ENCODE results near the gene CRIM1.
"Not testable (repeated sequence)": the region's sequence is repeated elsewhere in the genome, so short reads cannot be mapped to it uniquely, and the experiment has no call there.

CRIM1 gene, protein sequence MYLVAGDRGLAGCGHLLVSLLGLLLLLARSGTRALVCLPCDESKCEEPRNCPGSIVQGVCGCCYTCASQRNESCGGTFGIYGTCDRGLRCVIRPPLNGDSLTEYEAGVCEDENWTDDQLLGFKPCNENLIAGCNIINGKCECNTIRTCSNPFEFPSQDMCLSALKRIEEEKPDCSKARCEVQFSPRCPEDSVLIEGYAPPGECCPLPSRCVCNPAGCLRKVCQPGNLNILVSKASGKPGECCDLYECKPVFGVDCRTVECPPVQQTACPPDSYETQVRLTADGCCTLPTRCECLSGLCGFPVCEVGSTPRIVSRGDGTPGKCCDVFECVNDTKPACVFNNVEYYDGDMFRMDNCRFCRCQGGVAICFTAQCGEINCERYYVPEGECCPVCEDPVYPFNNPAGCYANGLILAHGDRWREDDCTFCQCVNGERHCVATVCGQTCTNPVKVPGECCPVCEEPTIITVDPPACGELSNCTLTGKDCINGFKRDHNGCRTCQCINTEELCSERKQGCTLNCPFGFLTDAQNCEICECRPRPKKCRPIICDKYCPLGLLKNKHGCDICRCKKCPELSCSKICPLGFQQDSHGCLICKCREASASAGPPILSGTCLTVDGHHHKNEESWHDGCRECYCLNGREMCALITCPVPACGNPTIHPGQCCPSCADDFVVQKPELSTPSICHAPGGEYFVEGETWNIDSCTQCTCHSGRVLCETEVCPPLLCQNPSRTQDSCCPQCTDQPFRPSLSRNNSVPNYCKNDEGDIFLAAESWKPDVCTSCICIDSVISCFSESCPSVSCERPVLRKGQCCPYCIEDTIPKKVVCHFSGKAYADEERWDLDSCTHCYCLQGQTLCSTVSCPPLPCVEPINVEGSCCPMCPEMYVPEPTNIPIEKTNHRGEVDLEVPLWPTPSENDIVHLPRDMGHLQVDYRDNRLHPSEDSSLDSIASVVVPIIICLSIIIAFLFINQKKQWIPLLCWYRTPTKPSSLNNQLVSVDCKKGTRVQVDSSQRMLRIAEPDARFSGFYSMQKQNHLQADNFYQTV
- total RNA-seq = 11.1 to 24.9 reads per million in 2 donors

DNA sequence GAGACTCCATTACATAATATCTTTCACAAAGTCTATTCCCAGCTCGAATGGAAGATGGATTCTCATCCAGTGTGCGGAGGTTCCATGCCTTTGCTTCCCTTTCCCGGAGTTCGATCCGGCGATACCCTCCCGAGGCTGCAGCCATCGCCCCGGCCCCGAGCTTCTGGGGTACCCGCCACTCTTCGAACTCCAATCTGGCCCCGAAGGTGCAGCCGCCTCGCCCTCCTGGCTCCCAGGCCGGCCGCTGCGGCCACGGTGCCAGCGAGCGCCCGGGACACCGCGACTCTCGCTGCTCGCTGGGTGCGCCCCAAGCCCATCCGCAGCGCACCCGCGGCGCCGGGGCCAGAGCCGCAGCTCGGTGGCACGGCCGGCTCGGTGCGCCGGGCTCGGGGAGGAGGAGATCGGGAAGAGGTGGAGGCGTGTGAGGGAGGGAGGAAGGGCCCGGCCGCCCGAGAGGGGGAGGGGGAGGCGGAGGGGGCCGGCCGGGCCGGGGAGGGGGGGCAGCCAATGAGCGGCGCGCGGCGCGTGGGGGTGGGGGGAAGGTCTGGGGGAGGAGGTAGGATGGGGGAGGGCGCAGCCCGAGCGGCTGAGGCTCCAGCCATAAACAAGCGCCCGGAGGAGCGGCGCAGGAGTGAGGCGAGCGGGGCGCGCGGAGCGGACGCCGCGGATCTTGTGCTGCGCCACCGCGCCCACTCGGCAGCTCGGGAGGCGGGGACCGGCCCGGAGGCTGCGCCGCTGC is at the start of gene CRIM1:
CRIM1 (plus strand) TSS at position 628 of the 739 bp plus-strand sequence. CDS start 515 bp downstream, outside the sequence.
- peak; percentile 25 for DNase-seq

DNA sequence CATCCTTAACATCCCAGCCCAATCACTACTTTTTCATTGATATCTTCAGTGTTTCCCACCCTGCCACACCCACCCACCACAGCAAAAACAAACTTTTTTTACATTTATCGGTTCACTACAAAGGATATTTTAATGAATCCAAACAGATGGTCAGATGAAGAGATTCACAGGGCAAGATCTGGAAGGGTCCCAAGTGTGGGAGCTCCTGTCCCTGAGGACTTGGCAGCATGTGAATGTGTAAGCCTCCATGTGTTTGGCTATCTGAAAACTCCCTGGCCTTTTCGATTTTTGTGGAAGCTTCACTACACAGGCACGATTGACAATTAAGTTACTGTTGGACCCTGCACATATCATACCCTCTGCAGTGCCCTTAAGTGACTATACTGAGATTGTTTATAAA is 48.1 kb upstream of the CRIM1 start:
- DNase-seq = no peak

DNA sequence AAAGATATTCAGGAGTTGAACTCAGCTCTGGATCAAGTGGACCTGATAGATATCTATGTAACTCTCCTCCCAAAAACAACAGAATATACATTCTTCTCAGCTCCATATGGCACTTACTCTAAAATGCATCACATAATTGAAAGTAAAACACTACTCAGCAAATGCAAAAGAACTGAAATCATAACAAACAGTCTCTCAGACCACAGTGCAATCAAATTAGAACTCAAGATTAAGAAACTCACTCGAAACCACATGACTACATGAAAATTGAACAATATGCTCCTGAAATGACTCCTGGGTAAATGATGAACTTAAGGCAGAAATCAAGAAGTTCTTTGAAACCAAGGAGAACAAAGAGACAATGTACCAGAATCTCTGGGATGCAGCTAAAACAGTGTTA is 45.1 kb upstream of the CRIM1 start:
- DNase-seq = not testable (repeated sequence)

DNA sequence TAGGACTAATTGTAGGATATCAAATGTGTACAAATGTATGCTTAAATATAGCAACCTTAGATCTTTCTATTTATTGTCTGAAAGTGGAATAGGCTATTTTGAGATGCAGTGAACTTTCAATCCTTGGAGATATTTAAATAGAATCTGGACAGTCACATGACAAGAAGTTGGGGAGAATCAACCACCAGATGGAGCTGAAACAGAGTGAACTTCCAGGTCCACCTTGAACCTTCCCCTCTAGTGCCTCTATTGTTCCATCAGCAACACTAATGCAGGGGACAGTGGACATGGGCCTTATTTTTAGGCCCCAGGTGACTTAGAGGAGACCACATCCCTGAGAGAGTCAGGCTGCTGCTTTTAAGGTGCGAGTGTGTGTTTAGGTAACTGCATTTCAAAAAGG is 37.0 kb upstream of the CRIM1 start:
- no peak for DNase-seq

DNA sequence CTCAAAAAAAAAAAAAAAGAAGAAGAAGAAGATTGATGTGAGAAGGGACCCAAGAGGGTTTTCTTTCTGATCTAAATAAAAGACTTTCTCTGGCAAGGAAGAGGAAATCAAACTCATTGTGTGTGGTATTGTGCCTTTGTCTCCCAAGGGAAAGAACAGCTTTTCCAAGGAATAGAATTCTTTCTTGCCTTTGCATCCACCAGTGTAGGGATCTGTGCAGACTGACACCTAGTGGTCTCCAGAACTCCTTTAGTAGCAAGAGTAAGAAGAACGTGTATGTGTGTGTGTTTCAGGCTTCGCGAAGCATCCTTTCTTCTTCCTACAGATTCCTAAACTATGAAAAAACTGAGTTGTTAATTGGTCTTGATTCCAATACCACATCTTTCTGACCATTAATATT is 33.5 kb upstream of the CRIM1 start:
- no peak for DNase-seq

DNA sequence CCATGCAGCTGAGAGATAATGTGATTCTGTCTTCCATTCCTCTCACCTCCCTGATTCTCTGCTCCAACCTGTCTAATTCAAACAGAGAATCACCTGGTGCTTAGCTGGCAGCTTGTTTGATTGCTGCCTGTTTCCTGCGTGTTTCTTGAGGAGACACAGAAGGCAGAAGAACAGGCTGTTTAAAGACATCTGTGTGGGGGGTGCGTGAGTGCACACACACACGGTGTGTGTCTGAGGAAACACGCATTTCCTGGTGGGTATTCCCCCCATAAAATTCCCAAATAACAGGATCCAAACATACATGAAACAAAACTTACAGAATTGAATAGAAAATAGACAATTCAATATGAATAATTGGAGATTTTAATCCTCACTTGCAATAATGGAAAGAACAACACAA is 29.3 kb upstream of the CRIM1 start:
- DNase-seq = no peak

DNA sequence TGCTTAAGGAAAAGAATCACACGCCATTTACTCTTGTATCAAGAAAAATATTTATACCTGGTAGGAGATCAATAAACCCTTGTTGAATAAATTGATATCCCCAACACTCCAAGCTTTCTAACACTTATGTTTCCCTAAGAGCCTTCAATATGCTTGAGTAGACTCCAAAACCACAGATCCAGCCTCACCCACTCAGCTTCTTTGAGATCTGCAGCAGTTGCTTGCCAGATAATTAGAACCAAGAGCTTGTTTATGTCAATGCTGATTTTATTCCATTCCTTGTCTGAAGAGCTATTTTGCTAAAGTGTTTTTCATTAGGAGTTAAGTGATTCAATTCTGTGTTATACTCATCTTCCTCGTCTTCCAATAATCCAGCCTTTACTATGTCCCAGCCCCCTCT is 26.3 kb upstream of the CRIM1 start:
- DNase-seq = no peak

DNA sequence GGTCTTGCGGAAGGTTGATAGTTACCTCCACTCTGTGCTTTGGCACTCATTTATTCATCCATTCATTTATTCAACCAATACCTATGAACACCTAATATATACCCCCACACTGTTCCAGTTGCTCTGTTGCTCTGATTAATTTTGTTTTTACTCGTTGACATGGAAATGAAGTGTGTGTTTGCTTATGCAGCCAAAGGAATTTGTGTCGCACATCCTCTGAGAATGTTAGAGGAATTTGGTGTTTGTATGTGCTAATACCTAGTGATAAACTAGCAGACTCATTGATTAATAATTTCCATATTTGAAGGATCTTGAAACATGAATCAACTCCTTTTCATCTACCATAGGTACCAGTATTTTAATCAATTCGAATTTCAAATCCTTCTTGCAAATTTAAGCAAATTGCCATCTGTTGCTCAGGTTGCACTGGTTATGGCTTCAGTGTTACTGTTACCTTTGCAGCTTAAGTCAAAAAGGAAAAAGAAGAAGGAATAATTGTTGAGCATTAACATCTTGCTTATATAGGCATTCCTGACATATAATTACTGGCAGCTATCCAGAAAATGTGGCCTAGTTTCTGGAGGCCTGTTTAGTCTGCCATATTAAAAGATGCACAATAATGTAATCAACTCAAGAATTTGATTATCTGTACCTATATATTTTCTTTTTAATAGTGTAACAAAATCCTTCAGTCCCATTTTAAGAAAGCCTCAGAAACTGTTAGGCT is 25.7 kb upstream of the CRIM1 start:
- DNase-seq = no peak

DNA sequence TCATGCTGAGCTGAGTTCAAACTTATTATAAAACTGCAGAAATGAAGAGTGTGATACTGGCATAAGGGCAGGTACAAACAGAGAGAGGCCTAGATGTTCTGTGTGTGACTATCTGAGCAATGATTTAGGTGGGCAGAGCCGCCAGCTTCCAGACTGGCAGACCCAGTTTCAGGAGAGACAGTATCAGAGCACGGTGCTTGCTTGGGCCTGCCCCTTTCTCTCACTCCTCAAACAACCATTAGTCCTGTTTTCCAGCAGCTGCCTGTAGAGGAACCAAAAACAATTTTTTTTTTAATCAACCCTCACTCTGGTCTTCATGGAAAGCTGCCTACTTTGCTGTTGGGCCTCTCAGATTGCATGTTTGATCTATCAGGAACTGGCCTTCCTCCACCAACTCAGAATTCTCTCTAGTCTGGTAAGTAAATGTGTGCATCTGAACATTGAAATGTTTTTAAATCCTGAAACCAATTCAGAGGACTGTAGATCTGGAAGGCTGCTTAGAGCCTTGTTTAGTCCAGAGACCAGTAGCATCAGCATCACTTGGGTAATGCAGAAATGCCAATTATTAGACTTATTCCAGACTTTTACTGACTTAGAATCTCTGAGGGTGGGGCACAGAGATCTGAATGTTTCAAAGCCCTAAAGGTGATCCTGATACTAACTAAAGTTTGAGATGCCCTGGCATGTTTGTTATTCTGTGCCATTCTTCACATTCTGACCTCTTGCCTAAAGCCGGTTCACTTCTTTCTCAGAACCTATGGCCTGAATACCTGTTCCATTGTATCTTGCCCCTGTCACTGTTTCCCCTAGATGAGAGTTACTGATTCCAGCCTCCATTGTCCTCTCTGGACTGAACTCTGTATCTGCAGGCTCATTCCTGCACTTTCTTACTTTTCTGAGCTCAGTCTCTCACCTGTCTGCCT is 24.8 kb upstream of the CRIM1 start:
- no peak for DNase-seq

DNA sequence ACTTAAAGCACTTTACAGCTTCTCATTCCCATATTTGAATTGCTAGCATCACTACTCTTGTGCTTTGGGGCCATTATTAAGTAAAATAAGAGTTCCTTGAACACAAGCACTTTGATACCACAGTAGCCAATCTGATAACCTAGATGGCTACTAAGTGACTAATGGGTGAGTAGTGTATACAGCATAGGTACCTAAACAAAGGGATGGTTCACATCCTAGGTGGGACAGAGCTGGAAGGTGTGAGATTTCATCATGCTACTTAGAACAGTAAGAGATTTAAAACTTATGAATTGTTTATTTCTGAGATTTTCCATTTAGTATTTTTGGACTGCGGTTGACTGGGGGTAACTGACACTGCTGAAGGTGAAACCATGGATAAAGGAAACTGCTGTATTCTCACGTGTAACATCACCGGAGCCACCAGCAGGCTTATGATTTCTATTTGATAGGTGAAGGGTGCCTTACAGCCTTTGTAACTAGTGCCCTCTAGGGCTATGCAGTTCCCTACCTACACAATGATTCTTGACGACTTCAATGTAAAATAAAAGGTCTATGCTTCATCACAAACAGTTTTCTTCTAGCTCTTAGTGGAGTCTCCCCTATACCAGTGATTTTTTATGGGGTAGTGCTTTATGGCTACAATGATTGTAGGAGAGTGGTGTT is 22.1 kb upstream of the CRIM1 start:
- no peak for DNase-seq

DNA sequence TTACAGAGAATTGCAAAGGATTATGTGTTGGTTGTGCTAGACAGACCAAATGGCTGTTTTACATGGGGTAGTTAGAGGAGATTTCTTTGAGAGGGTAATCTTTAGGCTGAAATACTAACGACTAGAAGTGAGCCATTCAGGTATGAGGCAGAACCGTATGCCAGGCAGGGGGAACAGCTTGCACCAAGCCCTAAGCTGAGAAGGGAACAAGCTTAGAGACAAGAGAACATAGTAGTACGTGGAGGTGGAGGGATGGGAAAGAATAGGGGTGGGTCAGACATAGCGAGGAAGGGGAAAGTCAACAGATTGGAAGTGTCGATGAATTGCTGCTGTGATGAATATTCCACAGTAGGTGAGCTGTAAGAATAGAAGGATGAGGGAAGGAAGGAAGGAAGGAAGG is 20.0 kb upstream of the CRIM1 start:
- no peak for DNase-seq

DNA sequence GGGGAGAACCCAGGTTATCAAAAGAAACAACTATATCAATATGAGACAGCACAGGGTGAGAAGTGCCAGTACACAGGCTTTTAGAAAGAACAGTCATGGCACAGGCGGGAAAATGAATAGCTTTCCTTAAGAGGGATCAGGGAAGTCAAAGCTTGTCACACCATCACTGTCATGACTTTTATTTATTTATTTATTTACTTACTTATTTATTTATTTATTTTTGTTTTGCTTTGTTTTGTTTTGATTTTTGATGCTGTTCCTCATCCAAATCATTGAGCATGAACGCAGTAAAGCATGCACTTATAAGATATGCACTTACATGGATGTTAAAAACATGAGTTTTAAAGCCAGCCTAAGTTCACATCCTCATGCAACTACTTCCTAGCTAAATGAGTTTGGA is 19.3 kb upstream of the CRIM1 start:
- DNase-seq = no peak

DNA sequence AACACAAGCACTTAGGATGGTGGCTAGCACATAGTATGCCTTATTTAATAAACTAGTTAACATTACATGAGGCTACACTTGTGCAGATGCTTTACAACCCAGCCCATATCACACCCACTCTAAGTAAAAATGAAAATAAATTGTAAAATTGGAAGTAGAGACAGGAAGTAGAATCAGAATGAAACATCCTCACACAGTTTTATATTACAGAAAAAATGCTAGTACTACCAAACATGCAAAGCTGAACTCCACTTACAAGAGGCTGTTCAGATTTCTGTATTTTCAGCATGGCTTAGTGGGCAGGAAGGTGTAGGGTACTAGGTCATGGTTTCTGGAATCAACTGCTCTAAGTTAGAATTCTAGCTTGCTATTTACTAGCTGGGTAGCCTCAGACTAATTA is 18.2 kb upstream of the CRIM1 start:
- no peak for DNase-seq

DNA sequence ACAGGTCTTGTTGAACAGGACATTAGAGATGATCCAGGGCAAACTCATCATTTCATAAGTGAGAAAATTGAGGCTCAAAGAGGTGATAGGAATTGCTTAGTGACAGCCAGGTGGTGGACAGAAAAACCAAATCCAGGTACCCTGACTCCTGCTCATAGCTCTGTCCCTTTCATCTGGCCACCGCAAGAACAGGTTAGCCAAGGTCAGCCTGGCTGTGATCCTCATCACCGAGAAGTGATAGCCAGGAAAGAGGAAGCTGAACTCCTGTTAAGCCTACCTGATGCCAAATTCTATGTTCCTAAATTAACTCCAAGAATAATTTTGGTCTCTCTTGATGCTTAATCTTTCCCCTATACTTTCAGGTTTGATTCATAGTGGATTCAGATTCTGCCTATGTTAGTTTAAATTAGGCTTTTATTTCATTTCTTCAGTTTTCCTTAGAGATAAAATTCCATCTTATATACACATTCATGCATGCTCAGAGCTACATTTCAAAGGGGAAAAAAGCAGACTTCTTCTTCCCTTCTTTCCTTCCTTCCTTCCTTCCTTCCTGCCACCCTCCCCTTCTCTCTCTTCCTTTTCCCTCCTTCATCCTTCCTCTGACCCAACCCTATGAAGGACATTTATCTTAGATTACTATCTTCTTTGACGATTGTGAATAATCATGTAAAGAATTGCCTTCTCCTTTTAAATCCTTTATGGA is 17.3 kb upstream of the CRIM1 start:
- no peak for DNase-seq

DNA sequence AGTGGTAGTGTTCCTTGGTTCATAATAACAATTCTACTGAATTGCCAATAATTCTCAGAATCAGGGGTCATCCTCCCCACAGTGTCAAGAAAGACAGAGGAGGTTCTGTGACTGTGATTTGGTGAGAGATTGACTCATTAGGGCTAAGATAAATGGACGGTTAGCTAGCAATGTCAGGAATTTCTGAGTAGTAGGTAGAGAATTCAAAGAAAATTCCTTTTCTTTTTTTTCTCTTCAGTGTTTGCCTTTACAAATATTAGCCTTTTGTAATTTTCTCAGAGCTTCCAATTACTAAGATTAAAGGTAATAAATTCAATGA is 16.8 kb upstream of the CRIM1 start:
- no peak for DNase-seq

DNA sequence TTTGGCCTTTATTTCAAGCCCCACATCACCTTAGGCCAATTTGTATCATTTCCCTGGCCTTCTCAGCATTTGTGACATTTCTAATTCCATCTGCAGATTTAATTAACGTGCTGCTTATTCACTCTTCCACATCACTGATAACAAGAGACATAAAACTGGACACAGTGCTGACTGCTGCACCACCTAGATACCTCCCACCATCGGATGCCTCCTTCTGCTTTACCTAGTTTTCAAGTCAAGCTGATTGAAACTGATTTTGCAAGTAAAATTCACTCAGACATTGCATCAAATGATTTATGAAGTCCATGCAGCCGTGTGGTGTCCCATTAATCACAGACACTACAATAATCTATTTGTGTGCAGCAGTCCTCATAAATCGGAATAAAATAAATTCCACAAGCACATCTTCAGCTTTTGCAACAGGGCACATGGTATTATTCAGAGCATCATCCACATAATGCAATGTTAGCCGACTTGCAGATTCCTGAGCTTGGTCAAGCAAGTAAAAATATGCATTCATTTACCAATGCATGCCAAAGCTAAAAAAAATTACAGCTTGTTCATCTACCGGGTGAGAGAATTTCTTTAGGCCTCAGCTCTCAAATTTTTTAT is 15.9 kb upstream of the CRIM1 start:
- DNase-seq = no peak

DNA sequence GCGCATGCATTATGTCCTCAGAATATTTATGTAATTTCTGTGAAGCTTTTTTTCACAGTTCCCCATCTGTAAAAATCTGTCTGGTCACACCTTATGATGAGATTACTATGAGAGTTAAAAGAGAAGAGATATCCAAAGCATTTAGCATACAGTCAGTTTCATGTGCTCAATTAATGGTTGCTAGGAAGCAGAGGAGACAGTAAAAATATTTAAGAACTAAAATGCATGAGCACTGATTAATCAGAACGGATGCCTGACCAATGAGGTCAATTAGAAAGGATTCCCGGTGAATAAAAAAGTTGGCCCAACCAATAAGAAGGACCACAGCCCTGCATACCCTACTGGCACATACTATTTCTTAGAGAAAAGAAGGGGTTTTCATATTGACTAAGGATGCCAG is 12.0 kb upstream of the CRIM1 start:
- no peak for DNase-seq

DNA sequence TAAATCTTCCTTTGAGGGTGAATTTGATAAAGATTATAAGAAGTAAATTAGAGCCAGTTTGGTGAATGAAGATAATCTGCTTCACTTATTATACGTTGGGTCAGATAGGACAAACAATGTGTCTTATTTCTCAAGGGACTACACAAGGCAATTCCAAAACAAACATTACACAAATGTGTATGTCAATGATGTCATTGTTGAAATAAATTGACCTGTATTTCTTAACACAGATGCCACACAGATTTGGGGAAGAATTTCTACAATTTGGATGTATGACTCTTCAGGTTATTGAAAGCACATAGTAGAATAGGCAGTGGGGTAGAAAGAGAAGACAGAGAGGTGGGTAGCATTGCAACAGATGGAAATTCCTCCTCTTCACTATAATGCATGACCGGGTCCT is 6.9 kb upstream of the CRIM1 start:
- DNase-seq = no peak

DNA sequence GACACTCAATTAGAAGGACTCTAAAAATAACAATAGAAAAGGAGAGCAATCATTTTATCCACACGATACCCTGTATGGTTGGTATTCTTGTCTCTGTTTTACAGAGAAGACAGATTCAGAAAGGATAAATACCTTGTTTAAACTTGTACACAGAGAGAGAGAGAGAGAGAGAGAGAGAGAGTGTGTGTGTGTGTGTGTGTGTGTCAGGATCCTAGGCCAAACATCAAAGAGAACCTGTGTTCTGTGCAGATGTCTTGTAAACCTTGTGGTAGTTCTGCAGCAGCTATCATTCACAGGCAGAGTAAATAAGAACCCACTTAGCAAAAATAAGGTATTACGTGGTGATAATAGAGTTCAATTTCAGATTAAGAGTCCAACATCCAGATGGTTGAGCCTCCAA is 4.3 kb upstream of the CRIM1 start:
- no peak for DNase-seq
